Stimulated activated CD8-positive, alpha-beta memory T cell treated with anti-CD3 and anti-CD28 coated beads, Interleukin-4, amount 100 ng/mL, for 1 hour (primary cell): Measurements from ENCODE around the gene SP2.

Experiments
- DNase-seq, 2 donors: peaks; one replicate each; pipeline ENCODE4 v3.0.0-alpha.2; 2020; ENCODE audit warnings: low read depth in 2 of 2, low spot score in 1 of 2

SP2 gene

GRCh38 chr17:47948706-47949196, 52.7 kb downstream of the SP2 start:
- no peak for DNase-seq

- peak; percentile 56 to 61 for DNase-seq
Measured at GRCh38 chr17:47949197-47949759, 53.2 kb downstream of the SP2 start.

GRCh38 chr17:47949946-47950345, 53.9 kb downstream of the SP2 start:
- no peak for DNase-seq

- no peak for DNase-seq
Measured at GRCh38 chr17:47950448-47950847, 54.4 kb downstream of the SP2 start.

GRCh38 chr17:47952171-47953021, 56.4 kb downstream of the SP2 start:
- DNase-seq, result no peak

- DNase-seq, result no peak
Measured at GRCh38 chr17:47953909-47954308, 57.9 kb downstream of the SP2 start.

GRCh38 chr17:47955497-47956461, 59.7 kb downstream of the SP2 start:
- DNase-seq, result no peak

- no peak for DNase-seq
Measured at GRCh38 chr17:47956791-47957590, 61.0 kb downstream of the SP2 start.

- DNase-seq, result no peak
Measured at GRCh38 chr17:47957591-47958490, 61.8 kb downstream of the SP2 start, which contains the start of gene PRR15L. Gene PRR15L (minus strand): TSS chr17:47957883. CDS start chr17:47953234, 4,649 bp downstream.

GRCh38 chr17:47959825-47960655, 64.0 kb downstream of the SP2 start:
- no peak for DNase-seq

GRCh38 chr17:47961406-47961805, 65.4 kb downstream of the SP2 start:
- no peak for DNase-seq

GRCh38 chr17:47962901-47963300, 66.9 kb downstream of the SP2 start:
- no peak for DNase-seq

- DNase-seq, result no peak
Measured at GRCh38 chr17:47964856-47965255, 68.8 kb downstream of the SP2 start.

GRCh38 chr17:47966079-47966519, 70.1 kb downstream of the SP2 start:
- DNase-seq, result no peak

- no peak for DNase-seq
Measured at GRCh38 chr17:47967607-47968252, 71.7 kb downstream of the SP2 start.

GRCh38 chr17:47968836-47969235, 72.8 kb downstream of the SP2 start:
- DNase-seq, result no peak

GRCh38 chr17:47969930-47970724, 74.1 kb downstream of the SP2 start:
- no peak for DNase-seq
